Activated B cell treated with CpG ODN at 0.5 μM for 24 hours (primary cell): ENCODE data around the gene EGFR. TPM values are rescaled to one million over a fixed set of nuclear protein-coding genes. Genes with fewer than 3 reads are reported as not detected.

ENCODE experiments used
- ATAC-seq: fragments of 200-7000 bp; cut with Tn5 transposase; one replicate; pipeline ENCODE4 v1.10.0; 2021; ENCODE audit warnings: low read depth, mild to moderate bottlenecking, moderate library complexity
- CTCF ChIA-PET: fragments of 350-600 bp; sonication (Branson Sonifier 250); formaldehyde crosslinking; loops from one replicate; lab custom pipeline; 2021; ENCODE audit warnings: antibody characterized with exemption; lab: Charles Lee
- POLR2A ChIA-PET: fragments of 350-600 bp; sonication (Branson Sonifier 250); formaldehyde crosslinking; loops from one replicate; lab custom pipeline; 2021; ENCODE audit warnings: antibody characterized with exemption; lab: Charles Lee
- DNase-seq: peaks from one replicate; pipeline ENCODE4 v3.0.0; 2022
- H3K27ac Mint-ChIP-seq: one replicate; pipeline ENCODE4 v1.8.0; 2020; ENCODE audit warnings: mixed read lengths
- H3K27me3 Mint-ChIP-seq: one replicate; pipeline ENCODE4 v1.8.0; 2021; ENCODE audit warnings: mixed read lengths
- H3K36me3 Mint-ChIP-seq: one replicate; pipeline ENCODE4 v1.8.0; 2021; ENCODE audit warnings: low read depth, mixed read lengths
- H3K4me1 Mint-ChIP-seq: one replicate; pipeline ENCODE4 v1.8.0; 2021; ENCODE audit warnings: mixed read lengths
- H3K4me3 Mint-ChIP-seq: one replicate; pipeline ENCODE4 v1.8.0; 2020; ENCODE audit warnings: mild to moderate bottlenecking, mixed read lengths
- H3K9me3 Mint-ChIP-seq: one replicate; pipeline ENCODE4 v1.8.0; 2020; ENCODE audit warnings: mixed read lengths
- CTCF ChIP-seq: fragments of 200-600 bp; IDR thresholded peaks from one replicate; pipeline ENCODE4 v1.8.0; 2022; ENCODE audit warnings: antibody characterized with exemption, mild to moderate bottlenecking
- intact Hi-C: fragments of 100-400 bp; cut with micrococcal nuclease; formaldehyde crosslinking; loops from one replicate; pipeline ENCODE4 v1.15.1; 2024
- total RNA-seq: library from RNA; stranded (reverse); gene quantifications from 2 replicates; pipeline ENCODE4 v1.2.3, GENCODE V29; 2022

EGFR gene
- total RNA-seq, 1 donor from 2014 or later: not detected

GRCh38 chr7:55073976-55074528, 55.2 kb downstream of the EGFR start:
- peak overlapping the region; percentile 70 for H3K4me3 Mint-ChIP-seq
- DNase-seq (peak; percentile 27), ATAC-seq (peak; percentile 86)
- intact Hi-C loops: loop anchor here (1.0 to 5.0 kb wide), 6 partner anchors 9 to 1033 kb away; partner anchors contain the start of genes CHCHD2 and LANCL2
- POLR2A ChIA-PET: interaction anchor here (3.4 kb wide), 1 partner anchor 12 kb away, joined by 15 read pairs; no protein-coding TSS in a partner anchor
- TF ChIP-seq CTCF: no peak
- H3K27me3 Mint-ChIP-seq: peaks cover 5% of the 10 kb centered on the region
- peaks cover 23% of the 10 kb centered on the region for H3K4me1 Mint-ChIP-seq
- H3K9me3 Mint-ChIP-seq: peaks cover 4% of the 10 kb centered on the region
- CTCF ChIA-PET: no interaction called here
- H3K27ac Mint-ChIP-seq: peak overlapping the region; percentile 73
- no peaks in the 10 kb centered on the region for H3K36me3 Mint-ChIP-seq

GRCh38 chr7:55075464-55076021, 56.7 kb downstream of the EGFR start:
- DNase-seq (no peak), ATAC-seq (no peak)
- Mint-ChIP-seq H3K4me3 (no peak overlapping the region), H3K27ac (no peak overlapping the region), H3K36me3 (no peaks in the 10 kb centered on the region), H3K4me1 (peaks cover 23% of the 10 kb centered on the region), H3K9me3 (peaks cover 4% of the 10 kb centered on the region), H3K27me3 (peaks cover 11% of the 10 kb centered on the region)
- ChIA-PET POLR2A (no interaction called here), CTCF (no interaction called here)
- TF ChIP-seq CTCF: no peak
- intact Hi-C loops: no loop called here

- no peak overlapping the region for H3K4me3 Mint-ChIP-seq
- H3K27ac Mint-ChIP-seq: no peak overlapping the region
- peaks cover 21% of the 10 kb centered on the region for H3K4me1 Mint-ChIP-seq
- no peak for DNase-seq
- TF ChIP-seq CTCF: no peak
- intact Hi-C loops: no loop called here
- peaks cover 22% of the 10 kb centered on the region for H3K27me3 Mint-ChIP-seq
- ChIA-PET CTCF (no interaction called here), POLR2A (no interaction called here)
- no peak for ATAC-seq
- peaks cover 4% of the 10 kb centered on the region for H3K9me3 Mint-ChIP-seq
- no peaks in the 10 kb centered on the region for H3K36me3 Mint-ChIP-seq
These were observed 59.0 kb downstream of the EGFR start for GRCh38 chr7:55077561-55078410.

GRCh38 chr7:55078465-55079372, 59.9 kb downstream of the EGFR start:
- ChIA-PET POLR2A (no interaction called here), CTCF (no interaction called here)
- DNase-seq (no peak), ATAC-seq (no peak)
- H3K36me3 Mint-ChIP-seq: no peaks in the 10 kb centered on the region
- H3K4me1 Mint-ChIP-seq: peaks cover 11% of the 10 kb centered on the region
- no peak for TF ChIP-seq CTCF
- peaks cover 25% of the 10 kb centered on the region for H3K27me3 Mint-ChIP-seq
- peaks cover 3% of the 10 kb centered on the region for H3K9me3 Mint-ChIP-seq
- no peak overlapping the region for H3K4me3 Mint-ChIP-seq
- intact Hi-C loops: no loop called here
- H3K27ac Mint-ChIP-seq: no peak overlapping the region
